NCI-H2227 (cell line): Measurements from ENCODE around the gene SYT7.

Experiments
- DNase-seq: peaks from one replicate; lab custom pipeline; 2025; ENCODE audit not compliant: unreplicated experiment; lab: John Stamatoyannopoulos, UW

Gene SYT7

DNA sequence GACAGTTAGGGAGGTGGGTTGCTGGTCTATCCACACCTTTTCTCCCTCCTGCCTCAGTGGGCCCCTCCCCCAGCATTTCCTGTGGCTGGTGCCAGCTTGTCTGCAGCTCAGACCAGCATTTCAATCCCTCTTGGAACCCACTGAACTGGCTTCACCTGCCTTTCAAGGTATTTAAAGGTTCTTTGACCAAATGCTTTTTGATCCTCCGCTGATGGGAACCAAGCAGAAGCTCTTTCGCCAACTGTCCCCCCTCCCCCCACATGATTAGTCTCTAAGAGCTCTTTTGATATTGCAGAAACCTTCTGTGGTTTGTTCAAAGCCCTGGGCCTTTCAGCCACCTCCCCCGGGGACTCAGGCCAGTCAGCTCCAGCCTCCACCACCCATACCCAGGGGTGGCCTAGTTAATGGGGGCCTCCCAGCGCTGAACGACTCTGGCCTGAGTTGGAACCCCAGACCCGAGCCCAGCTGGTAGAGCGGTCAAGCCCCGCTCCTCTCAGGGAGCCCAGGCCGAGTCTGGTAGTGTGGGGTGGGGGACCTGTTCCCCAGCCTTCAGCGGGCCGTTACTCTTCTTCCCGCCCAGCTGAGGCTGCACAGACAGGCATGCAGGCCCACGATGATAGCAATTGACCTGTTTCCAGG is 6.0 kb upstream of the SYT7 start:
- peak; percentile 16 for DNase-seq

DNA sequence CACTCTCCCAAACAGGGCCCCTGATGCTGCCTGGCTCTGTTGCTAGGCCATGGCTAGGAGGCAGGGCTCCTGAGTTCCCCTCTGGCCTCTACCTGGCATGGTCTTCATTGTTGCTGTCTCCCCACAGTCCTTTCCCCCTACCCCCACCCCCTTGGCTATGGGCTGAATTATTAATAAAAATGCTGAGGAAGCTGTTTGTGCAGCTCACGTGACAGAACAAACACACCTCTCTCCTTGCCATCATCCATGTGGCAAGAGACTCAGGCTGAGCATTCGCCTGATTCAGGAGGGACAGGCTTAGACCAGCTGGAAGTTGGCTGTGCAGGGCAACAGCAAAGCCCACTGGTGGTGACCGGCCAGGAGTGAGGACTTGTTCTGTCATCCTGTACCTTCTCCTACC is 4.2 kb upstream of the SYT7 start:
- DNase-seq: no peak

DNA sequence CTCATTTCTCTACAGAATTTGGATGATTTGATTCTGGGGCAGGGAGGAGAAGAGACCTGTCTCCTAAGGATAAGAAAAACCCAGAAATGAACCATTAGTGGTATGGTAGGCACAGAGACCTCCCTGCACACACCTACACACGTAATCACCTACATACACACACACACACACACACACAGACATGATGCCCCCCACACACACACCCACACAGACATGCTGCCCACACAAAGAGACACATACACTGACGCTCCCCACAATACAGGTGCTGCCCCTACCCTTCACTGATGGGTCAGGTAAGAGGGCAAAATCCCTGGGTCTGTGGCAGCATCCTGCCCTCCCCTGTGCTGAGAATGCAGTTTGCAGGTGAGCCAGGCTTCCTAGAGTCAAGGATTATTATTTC is 1.1 kb upstream of the SYT7 start:
- no peak for DNase-seq

DNA sequence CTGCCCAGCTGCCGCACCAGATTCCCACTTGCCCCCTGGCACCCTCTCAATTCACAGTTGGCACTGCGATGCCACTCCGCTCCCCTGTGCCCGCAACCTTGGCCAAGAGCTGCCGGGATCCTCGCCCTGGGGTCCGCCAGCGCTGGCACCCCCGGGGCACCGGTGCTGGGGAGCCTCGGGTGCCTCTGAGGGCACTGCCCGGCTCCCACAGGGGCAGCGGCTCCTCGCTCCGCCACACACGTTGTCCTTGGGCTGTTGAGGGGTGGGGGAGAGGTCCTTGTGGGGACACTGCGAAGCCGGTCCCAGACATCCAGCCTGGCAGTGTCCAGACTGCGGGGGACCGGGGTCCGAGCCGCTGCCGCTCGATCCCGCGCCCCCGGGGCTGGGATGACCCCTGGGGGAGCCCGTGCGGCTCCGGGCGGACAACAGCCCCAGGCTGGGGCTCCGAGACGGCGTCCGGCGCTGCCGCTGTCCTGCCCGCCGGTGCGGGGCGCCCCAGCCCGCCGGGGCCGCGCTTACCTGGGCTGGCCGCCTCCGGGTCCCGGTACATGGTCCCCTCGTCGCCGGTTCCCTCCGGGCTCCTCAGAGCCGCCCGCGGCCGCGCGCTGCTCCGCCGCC is 496 bp downstream of the SYT7 start:
- peak; percentile 68 for DNase-seq

DNA sequence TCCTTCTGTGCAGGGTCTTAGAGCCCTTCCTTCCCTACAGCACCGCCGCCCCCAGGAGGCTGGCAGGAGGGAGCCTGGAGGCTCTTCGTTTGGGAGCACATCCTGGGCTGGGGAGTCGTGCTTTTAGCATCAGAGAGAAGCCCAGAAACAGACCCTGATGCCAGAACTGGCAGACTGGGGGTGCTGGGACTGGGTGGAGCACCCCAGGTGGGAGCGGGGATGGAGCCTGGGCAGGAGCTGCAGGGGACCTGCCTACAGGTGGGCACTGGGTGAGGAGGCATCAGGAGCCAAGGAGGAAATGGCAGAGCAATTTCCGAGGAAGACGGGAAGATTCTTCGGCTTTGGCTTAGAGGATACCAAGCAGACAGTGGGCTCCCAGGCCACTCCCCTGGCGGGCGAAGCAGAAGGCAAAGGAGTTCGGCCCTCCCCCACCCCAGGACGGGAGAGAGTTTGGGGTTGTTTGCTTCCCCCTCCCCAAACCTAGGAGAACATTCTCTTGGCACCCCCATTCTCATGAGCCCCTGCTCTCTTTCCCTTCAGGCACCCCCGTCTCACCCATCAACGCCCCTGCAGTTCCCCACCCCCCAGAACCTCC is 1.1 kb downstream of the SYT7 start:
- no peak for DNase-seq

DNA sequence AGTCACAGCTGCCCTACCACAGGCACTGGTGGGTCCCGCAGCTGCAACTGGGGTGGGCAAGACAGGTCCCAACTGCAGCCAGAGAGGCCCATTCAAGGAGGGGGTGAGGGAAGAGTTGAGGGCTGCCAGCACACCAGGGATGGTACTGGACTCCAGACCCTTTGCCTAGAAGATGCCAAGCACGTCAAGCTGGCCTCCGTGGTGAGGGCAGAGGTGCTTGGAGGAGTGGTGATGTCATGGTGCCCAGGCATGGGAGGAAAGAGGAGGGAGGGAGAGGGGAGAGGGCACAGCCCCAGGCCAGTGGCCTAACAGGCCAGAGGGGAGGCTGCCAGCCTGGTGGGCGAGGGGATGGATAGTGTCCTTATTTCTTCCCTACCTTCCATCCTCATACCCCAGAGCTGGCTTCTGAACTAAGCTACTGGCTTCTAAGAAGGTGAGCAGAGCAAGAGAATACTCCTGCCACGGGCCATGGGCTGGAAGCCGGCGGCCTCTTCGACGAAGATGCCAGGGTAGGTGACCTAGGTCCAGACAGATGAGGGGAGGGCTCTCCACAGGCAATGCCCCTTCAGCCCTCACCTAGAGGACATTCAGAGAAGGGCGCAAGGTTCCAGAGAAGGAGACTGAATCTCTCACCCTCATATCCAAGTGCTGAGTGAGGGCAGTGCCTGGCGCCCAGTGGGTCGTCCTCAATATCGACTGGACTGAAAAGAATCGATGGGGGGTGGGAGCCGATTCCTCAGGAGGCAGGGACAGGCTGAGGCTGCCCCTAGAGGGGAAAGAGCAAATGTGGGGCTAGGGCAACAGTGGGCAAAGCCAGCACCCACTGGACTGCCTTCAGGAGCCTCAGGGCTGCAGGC is 1.8 kb downstream of the SYT7 start:
- DNase-seq: no peak

DNA sequence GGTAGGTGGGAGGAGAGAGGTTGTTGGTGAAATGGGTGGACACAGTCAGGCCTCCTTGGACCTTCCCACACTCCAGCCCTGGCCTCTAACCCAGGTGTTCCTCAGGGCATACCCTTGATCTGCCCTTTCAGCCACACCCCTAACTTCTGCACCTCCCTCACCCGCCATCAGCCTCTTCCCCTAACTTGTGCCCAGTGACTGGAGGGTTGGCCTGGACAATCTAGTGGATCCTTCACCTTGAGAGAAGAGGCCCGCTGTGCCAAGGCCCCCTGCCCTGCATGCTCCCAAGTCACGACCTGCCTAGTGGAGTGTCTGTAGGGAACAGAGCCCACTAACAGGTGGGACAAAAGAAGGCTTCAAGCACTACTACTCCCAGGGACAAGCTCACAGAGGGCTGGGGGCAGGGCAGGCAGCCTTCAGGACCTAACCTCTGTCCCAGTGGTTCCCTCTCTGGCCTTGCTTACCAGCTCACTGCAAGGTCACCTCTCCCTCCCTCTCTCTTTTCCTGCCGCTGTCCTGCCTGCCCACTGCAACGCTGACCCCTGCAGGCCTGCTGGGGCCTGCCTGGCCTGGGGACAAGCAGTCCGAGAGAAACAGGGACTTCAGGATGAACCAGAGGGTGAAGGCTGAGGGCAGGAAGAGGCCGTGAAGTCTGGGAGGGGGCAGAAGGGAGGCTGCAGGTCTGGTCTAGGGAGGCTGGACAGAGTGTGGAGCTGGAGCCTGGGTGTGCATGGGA is 3.3 kb downstream of the SYT7 start:
- no peak for DNase-seq

DNA sequence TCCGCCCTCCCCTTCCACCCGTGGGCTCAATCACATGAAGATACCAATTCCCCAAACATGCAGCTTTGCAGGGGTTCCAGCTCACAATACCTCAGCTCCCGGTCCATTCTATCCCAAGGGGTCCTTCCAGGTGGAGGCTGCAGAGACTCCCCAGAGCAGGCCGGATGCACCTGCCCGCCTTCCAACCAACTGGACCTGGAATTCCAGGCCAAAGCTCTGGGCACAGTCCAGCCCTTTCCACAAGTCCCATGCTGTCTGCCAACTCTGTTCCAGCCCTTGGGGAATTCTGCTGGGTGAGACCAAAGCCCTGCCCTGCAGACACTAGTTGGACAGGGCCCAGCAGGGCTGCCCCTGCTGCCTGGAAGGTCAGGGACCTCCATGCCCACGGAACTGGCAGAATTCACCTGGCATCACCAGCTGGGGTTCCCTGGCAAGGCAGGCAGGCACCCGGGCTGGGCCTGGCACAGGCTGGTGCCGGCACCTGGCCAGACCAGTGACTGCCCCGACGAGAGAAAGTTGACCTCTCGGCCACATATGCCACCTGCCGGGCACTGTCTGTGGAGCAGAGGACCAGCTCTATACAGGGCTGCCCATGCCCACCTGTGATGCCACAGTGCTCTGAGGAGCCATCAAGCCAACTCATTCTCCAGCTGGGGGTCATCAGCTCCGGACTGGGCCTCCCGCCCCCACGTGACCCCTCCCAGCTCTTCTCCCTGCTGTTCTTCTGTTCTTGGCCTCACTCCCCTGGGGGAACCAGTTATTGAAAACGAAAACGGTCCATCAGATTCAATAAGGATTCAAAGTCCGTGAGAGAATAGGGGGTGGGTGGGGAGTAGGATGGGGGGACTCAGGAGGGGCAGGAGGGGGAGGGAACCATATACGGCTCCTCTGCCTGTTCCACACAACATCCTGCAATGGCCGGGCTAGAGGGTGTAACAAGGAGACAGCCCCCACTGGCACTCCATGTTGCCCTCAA is 4.7 kb downstream of the SYT7 start:
- DNase-seq: no peak

DNA sequence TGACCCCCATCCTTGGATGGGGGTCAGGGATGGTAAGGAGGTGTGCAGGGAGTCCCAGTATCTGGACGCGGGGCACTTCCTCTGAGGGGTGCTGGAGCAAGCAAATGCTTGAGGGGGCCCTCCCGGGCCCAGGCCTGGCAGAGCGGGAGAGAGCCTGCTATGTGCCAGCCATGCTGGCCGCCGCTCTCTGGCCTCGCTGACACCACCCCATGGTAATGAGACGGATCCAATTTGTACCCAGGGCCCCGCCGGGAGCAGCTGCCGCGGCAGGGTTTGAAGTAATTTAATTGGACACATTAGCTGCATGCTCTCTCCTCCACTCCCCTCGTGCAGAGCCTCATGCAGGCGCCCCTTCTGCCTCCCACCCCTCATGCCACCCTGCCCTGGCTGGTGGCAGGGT is 6.3 kb downstream of the SYT7 start:
- DNase-seq: no peak

DNA sequence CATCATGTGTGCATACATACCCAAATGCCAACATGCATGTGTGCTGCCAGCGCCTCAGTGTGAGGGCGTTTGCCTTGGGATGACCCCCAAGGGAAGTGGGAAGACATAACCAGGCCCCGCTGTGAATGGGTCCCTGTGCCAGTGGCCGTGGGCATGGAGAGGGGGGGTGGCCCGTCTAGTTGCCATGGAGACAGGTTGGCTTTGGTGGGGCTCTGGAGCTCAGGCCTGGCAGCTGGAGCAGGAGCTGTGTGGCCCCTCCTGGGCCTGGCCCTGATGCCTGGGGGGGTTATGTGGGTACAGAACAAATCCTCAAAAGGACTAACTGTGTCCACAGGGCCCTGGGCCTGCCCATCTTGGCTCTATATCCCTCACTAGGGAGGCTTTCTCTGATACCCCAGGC is 8.0 kb downstream of the SYT7 start:
- no peak for DNase-seq

DNA sequence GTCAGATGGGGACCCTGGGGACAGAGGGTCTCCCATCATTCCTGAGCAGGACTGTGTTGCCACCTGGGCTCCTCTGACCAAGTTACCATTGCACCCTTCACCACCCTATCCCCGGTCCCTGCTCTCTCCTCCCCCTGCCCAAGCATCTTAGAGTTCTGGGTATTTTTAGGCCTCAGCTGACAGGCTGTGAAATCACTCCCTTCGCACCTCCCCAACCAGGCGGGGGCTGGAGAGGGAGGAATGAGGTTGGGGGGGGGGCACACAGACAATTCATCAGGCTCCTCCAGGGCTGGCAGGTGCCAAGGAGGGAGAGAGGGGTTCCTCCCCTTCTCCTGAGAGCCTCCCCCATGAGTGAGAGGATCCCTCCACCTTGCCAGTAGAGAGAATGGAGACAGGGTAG is 9.0 kb downstream of the SYT7 start:
- no peak for DNase-seq

DNA sequence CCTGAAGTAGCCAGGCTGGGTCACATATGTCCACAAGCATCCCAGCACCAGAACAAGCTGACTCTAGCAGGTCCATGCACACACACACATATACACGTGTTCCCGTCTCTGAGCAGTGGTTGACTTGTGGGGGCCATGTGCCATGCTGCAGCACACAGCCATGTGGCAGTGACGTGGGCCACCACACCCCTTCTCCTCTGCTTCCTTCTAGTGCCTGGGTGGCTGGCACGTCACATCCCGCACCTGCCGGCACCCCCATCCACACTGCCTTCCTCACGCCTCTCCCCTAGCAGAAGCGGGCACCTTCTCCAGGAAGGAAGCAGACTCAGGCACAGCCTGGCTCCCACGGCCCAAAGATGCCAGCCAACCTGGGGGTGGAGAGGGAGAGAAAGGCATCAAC is 9.5 kb downstream of the SYT7 start:
- DNase-seq: no peak

DNA sequence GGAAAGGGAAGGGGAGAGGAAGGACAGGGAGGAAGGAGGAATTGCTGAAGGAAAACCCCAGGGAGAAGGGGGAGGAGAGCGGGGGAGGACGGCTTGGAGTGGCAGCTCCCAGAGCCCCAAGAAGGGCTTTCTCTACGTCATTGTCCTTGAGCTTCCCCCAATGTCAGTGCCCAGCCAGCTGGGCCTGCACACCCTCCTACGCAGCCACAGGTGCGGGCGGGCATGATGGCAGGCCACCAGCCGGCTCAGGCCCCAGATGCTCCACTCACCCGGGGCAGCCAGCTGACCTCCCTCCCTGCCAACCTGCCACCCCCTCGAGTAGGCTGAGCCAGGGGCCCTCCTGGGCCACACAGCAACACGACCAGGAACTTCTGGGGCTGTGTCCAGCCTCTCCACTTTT is 11.2 kb downstream of the SYT7 start:
- peak; percentile 24 for DNase-seq

DNA sequence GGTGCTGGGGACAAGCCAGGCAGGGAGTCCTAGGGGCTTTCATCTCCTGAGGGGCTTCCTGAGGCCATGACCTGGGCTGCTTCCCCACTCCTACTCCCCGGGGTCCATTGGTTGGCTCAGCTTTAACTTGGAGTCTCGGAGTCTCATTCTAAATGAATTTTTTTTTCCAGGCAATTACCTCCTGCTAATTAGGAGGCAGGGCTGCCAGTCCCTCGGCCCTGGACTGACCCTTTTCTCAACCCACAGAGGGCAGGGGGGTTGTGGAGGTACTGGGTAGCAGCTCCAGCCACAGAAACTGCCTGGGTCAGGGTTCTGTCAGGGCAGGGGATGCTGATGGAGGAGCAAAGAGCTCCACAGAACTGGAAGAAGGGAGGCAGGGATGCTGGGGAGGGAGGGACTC is 11.9 kb downstream of the SYT7 start:
- DNase-seq: no peak

DNA sequence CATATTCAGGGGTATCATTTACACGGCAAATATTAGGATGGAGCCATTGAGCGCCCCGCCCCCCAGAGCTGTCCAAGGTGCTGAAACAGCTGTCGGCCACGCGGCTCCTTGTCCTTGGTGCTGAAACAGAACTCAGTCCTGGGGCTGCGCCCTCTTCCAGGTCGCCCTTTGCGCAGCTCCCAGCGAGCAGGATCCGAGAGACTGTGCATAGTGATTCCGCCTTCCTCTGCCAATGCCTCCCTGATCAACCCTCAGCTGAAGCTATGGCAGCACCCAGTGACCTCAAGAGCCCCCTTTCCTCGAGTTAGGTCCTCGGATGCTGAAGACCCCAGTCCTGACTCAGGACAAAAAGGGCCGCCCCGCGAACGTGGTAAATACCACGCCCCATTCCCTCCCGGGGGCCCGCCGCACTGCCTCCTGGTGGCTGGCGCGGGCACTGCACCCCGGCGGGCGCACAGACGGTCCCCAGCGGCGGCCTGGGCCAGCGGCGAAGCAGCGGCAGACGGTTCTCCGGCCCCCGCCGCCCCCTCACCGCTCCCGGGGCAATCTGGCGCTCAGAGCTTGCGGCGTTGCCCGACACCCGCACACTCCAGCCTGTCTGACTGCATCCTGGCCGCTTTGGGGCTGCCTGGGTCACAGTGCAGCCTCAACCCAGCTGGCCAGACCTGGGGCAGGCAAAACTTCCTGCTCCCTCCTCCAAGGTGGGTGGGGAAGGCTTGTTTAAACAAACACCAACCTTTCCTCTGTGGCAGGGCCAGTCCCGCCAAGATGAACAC is 13.4 kb downstream of the SYT7 start:
- no peak for DNase-seq

DNA sequence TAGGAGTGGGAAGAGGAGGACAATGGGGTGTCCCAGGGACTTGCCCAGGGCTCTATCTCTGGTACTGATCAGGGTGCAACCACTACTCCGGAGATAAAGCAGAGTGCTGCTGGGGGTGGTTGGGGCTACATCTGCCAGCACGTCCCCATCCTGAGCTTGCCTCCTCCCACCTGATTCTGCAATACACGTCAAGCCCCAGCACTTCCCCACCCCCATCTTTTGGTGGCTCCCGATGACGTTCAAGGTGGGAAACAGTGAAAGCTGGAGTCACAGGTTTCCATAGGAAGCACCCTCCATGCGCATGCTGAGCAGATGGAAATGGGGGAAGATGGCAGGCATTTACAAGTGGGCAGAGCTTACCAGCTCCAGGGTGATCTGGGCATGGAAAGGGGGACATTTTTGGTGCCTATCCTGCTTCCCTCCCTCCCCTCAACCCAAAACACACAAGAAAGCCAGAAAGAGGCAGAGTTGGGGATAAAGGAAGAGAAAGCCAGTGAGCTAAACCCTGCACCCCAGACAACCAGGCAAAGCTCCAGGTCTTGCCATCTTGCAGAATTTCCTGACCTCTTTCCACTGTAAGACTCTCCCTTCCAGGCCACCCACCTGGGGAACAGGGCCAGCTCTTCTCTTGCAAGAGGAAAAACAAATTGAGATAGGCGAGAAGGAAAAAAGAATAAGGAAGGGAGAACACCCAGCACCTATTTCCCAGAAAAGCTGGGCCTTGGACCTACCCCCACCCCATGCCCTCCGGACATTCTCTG is 15.8 kb downstream of the SYT7 start:
- no peak for DNase-seq

DNA sequence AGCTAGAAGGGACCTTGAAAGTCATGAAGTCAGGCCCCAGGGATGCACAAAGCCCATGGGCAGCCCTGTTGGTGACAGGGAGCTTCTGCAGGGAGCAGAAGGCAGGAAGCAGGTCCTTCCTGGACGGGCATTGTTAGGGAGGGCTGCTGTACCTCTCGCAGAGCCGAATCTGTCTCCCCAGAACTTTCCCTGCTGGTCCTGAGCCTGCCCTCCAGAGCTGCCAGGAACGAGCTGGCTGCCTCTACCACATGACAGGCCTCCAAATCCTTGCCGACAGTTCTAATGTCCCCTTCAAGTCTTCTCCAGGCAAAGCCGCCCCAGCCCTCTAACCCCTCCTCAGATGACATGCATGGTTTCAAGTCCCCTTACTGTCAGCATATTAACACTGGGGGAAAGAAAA is 20.1 kb downstream of the SYT7 start:
- no peak for DNase-seq

DNA sequence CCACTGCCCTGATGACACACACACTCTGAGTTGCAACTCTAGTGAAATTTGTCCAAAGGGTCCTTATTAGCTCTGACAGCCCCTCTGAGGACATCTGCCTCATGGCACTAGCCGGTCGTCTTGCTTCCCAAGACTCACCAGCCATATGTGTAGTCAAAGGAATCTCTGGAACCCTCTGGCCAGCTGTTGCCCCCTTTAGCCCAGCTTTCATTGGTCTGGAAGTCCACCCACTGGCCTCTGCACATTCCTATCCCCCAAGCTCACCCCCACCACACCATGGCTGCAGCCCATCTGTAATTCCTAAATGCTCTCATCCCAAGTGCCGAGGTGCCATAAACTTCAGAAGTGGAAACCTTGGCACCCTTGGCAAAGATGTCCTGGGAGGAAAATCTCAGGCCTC is 24.3 kb downstream of the SYT7 start:
- DNase-seq: no peak

DNA sequence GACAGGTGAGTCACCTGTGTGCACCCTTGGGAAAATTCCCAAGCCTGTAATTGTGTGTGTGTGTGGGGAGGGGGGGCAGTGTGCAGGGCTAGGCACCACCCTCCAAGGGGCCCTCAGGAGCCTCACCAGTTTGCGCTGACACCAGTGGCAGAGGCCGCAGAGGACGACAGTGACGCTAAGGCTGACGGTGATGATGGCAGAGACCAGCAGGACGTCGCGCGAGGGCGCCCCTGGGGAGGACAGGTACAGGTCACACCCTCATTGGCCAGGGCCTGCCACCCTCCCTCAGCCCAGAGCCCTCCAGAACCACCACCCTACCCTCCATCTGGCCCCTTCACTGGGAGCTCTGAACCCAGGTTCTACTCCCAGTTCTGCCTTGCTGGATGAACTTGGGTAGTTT is 24.9 kb downstream of the SYT7 start:
- no peak for DNase-seq
